Breast epithelium (tissue), 4 donors: ENCODE measurements around the gene RYR3. TPM values are rescaled to one million over a fixed set of nuclear protein-coding genes. Genes with fewer than 3 reads are reported as not detected.

Source experiments
- DNase-seq, 2 donors: peaks; one replicate each; pipeline ENCODE4 v3.0.0-alpha.2; 2019; ENCODE audit warnings: low spot score in 2 of 2
- H3K27ac ChIP-seq, 2 donors: fragments of 200-600 bp; sonication (generic) in 1 of 2; one replicate each; pipeline ENCODE4 v1.5.1; 2016 to 2019; ENCODE audit warnings: mild to moderate bottlenecking in 1 of 2
- H3K27me3 ChIP-seq, 2 donors: fragments of 200-600 bp; sonication (generic) in 1 of 2; one replicate each; pipeline versions ENCODE4 v1.5.1 to v1.6.0; 2017 to 2019; ENCODE audit warnings: control low read depth in 1 of 2, mild to moderate bottlenecking in 1 of 2
- H3K36me3 ChIP-seq: fragments of 200-600 bp; one replicate; pipeline ENCODE4 v1.5.1; 2019
- H3K4me1 ChIP-seq, 2 donors: fragments of 200-600 bp; sonication (generic); one replicate each; pipeline ENCODE4 v1.5.1; 2016 to 2019; ENCODE audit warnings: control low read depth in 1 of 2
- H3K4me3 ChIP-seq, 3 donors: fragments of 200-600 bp; sonication (generic); 1 replicate in 2 of 3; 2 replicates in 1 of 3; pipeline ENCODE4 v1.5.1; 2016 to 2019; ENCODE audit warnings: mild to moderate bottlenecking in 3 of 3, moderate library complexity in 2 of 3
- H3K9me3 ChIP-seq, 2 donors: fragments of 200-600 bp; sonication (generic) in 1 of 2; one replicate each; pipeline ENCODE4 v1.5.1; 2016 to 2019; ENCODE audit warnings: control low read depth in 1 of 2
- CTCF ChIP-seq, 3 donors: fragments of 450-650 bp; IDR thresholded peaks; one replicate each; pipeline ENCODE4 v1.5.1; 2016 to 2017; ENCODE audit warnings: antibody characterized with exemption in 3 of 3, mild to moderate bottlenecking in 3 of 3, moderate library complexity in 3 of 3
- POLR2A ChIP-seq: fragments of 450-650 bp; IDR thresholded peaks from one replicate; pipeline ENCODE4 v1.6.1; 2016; ENCODE audit warnings: antibody characterized with exemption, mild to moderate bottlenecking, moderate library complexity
- POLR2AphosphoS5 ChIP-seq, 3 donors: sonication (generic); formaldehyde crosslinking; IDR thresholded peaks; one replicate each; pipeline ENCODE4 v1.6.1; 2017; ENCODE audit warnings: antibody characterized with exemption in 3 of 3
- intact Hi-C: fragments of 100-400 bp; cut with DNase I; formaldehyde crosslinking; loops from one replicate; pipeline ENCODE4 v1.15.1; 2023; ENCODE audit warnings: low total_unique reads
- total RNA-seq, 3 donors: library from RNA; depleted of rRNA; stranded (reverse); fragments of >200 nt; gene quantifications; one replicate each; pipeline ENCODE4 v1.1.0, GENCODE V29; 2016

Gene RYR3
- total RNA-seq, 3 donors from 2014 or later, result 1.8 to 4.2 (median 2.6) TPM

- H3K36me3 ChIP-seq, result no peaks in the 10 kb centered on the region
- TF ChIP-seq CTCF (IDR thresholded peaks at IDR 0.05) (no peak), POLR2AphosphoS5 (IDR thresholded peaks at IDR 0.05) (no peak), POLR2A (no peak)
- DNase-seq, result no peak
- intact Hi-C loops, result no loop called here
- H3K4me1 ChIP-seq, result no peaks in the 10 kb centered on the region
- no peak overlapping the region for H3K27ac ChIP-seq
- no peaks in the 10 kb centered on the region for H3K27me3 ChIP-seq
- no peak overlapping the region for H3K4me3 ChIP-seq
- H3K9me3 ChIP-seq, result no peaks in the 10 kb centered on the region
These were observed 269.8 kb downstream of the RYR3 start for GRCh38 chr15:33580526-33580925.

GRCh38 chr15:33581032-33581431 is 270.3 kb downstream of the RYR3 start:
- intact Hi-C loops, result no loop called here
- no peaks in the 10 kb centered on the region for H3K27me3 ChIP-seq
- no peak overlapping the region for H3K27ac ChIP-seq
- H3K4me1 ChIP-seq, result no peaks in the 10 kb centered on the region
- H3K36me3 ChIP-seq, result no peaks in the 10 kb centered on the region
- H3K4me3 ChIP-seq, result no peak overlapping the region
- no peaks in the 10 kb centered on the region for H3K9me3 ChIP-seq
- no peak for DNase-seq
- TF ChIP-seq POLR2AphosphoS5 (IDR thresholded peaks at IDR 0.05) (no peak), POLR2A (no peak), CTCF (IDR thresholded peaks at IDR 0.05) (no peak)

GRCh38 chr15:33584797-33585196 is 274.0 kb downstream of the RYR3 start:
- no peaks in the 10 kb centered on the region for H3K9me3 ChIP-seq
- no peaks in the 10 kb centered on the region for H3K27me3 ChIP-seq
- DNase-seq, result no peak
- H3K4me3 ChIP-seq, result no peak overlapping the region
- TF ChIP-seq POLR2AphosphoS5 (IDR thresholded peaks at IDR 0.05) (no peak), POLR2A (no peak), CTCF (IDR thresholded peaks at IDR 0.05) (no peak)
- H3K27ac ChIP-seq, result no peak overlapping the region
- no peaks in the 10 kb centered on the region for H3K36me3 ChIP-seq
- intact Hi-C loops, result no loop called here
- no peaks in the 10 kb centered on the region for H3K4me1 ChIP-seq

GRCh38 chr15:33586786-33587697 is 276.3 kb downstream of the RYR3 start:
- Histone ChIP-seq H3K9me3 (no peaks in the 10 kb centered on the region), H3K27ac (no peak overlapping the region), H3K4me3 (no peak overlapping the region), H3K36me3 (no peaks in the 10 kb centered on the region), H3K4me1 (no peaks in the 10 kb centered on the region), H3K27me3 (no peaks in the 10 kb centered on the region)
- DNase-seq, result no peak
- TF ChIP-seq CTCF (IDR thresholded peaks at IDR 0.05) (no peak), POLR2AphosphoS5 (IDR thresholded peaks at IDR 0.05) (no peak), POLR2A (no peak)
- intact Hi-C loops, result no loop called here

GRCh38 chr15:33587773-33588172 is 277.0 kb downstream of the RYR3 start:
- Histone ChIP-seq H3K27me3 (no peaks in the 10 kb centered on the region), H3K9me3 (no peaks in the 10 kb centered on the region), H3K27ac (no peak overlapping the region), H3K4me3 (no peak overlapping the region), H3K36me3 (no peaks in the 10 kb centered on the region), H3K4me1 (no peaks in the 10 kb centered on the region)
- DNase-seq, result no peak
- TF ChIP-seq POLR2AphosphoS5 (IDR thresholded peaks at IDR 0.05), result no peak
- no peak for TF ChIP-seq CTCF (IDR thresholded peaks at IDR 0.05)
- no peak for TF ChIP-seq POLR2A
- intact Hi-C loops, result no loop called here
